ENCODE data around the gene SLC11A2. TPM values are rescaled to one million over a fixed set of nuclear protein-coding genes. Genes with fewer than 3 reads are reported as not detected.

SLC11A2 gene
- total and polyA plus RNA-seq, 12 donors, result 21.7 to 82.2 (median 49.7) TPM

DNA sequence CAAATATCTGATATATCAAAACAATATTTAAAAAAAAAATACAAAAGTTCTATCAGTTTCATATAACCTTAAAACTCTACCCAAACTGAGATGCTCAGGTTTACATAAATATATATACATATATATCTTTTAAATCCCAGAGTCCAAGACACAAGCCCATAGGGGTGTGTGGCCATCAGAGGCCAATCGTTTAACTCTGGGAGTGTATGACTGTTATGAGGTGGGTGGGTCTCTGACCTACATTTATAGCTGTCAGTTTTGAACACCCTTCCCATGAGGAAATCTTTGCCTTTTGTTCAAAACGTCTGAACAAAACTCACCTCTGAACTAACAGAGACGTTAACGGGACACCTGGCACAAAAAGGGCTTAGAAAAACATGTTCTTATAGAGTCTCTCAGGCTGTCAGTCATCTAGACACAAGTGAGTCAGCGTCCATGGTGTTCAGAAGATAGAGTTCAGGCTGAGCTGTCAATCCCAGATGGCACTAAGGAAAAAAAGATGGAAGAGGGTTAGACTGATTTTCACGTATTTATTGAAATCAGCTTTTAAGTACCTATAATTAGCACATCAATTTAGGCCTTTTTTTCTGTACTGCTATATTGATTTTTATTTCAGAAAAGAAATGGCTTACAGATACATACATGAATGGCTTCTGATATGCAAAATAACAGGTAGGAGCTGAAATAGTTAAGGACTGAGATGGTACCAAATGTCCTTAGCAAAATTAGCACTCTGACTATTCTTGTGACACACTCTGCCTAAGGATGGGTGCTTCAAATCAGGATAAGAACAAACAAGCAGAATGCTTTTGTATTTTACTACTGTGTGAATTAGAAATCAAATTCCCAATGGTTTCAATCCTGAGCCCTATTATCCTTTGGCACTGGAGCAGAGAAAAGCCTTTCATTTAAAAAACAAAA lies 44.6 kb downstream of the SLC11A2 start:
- peaks cover 19 to 24% of the 10 kb centered on the region in 2 donors for H3K4me1 ChIP-seq (replicated peaks in 1 of 2)
- 71 to 89% (median 82%) methylated on average over 6 of the region's 6 CpGs for WGBS, 4 donors
- H3K27me3 ChIP-seq, result no peaks in the 10 kb centered on the region
- TF ChIP-seq, protein P1, sequence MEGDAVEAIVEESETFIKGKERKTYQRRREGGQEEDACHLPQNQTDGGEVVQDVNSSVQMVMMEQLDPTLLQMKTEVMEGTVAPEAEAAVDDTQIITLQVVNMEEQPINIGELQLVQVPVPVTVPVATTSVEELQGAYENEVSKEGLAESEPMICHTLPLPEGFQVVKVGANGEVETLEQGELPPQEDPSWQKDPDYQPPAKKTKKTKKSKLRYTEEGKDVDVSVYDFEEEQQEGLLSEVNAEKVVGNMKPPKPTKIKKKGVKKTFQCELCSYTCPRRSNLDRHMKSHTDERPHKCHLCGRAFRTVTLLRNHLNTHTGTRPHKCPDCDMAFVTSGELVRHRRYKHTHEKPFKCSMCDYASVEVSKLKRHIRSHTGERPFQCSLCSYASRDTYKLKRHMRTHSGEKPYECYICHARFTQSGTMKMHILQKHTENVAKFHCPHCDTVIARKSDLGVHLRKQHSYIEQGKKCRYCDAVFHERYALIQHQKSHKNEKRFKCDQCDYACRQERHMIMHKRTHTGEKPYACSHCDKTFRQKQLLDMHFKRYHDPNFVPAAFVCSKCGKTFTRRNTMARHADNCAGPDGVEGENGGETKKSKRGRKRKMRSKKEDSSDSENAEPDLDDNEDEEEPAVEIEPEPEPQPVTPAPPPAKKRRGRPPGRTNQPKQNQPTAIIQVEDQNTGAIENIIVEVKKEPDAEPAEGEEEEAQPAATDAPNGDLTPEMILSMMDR (IDR thresholded peaks at IDR 0.05), result no peak
- no peaks in the 10 kb centered on the region for H3K9me3 ChIP-seq (replicated peaks in 1 of 3)
- no peak overlapping the region for H3K4me3 ChIP-seq
- DNase-seq, result no peak
- H3K27ac ChIP-seq, result no peak overlapping the region
- H3K36me3 ChIP-seq (replicated peaks in 1 of 2), result peaks cover 0 to 6% of the 10 kb centered on the region in 2 donors
- intact Hi-C loops (cut with DNase I), result loop anchor here in 1 of 2 donors (5.0 kb wide), 1 partner anchor 54 kb away; a partner anchor contains a TSS

DNA sequence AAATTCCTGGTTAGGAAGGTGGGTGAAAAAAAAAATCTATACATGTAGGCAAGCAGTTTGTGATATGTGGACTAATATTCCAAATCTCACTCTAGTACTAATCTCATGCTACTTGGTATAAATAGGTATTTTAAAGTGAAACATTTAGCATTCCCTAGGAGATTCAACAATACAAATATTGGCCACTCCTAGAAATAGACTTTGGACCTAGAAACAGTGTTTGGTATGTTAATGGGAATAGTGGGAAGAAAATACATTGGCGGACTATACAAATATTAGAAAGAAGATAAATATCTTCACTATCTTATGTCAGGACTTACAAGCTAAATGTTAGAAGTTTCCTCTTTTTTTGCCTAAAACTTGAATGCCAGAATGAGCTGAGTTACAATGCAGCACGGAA lies 45.6 kb downstream of the SLC11A2 start:
- WGBS, 4 donors, result 95 to 100% (median 96%) methylated on average over 2 of the region's 2 CpGs
- Histone ChIP-seq H3K36me3 (replicated peaks in 1 of 2) (peaks cover 0 to 6% of the 10 kb centered on the region in 2 donors), H3K4me3 (no peak overlapping the region), H3K27ac (no peak overlapping the region), H3K27me3 (no peaks in the 10 kb centered on the region), H3K9me3 (replicated peaks in 1 of 3) (no peaks in the 10 kb centered on the region), H3K4me1 (replicated peaks in 1 of 2) (peaks cover 13 to 14% of the 10 kb centered on the region in 2 donors)
- intact Hi-C loops (cut with DNase I), result loop anchor here in 1 of 2 donors (5.0 kb wide), 1 partner anchor 53 kb away; a partner anchor contains a TSS
- DNase-seq, result no peak
- TF ChIP-seq, protein P1 (IDR thresholded peaks at IDR 0.05), result no peak
- no peak for TF ChIP-seq POLR2A (IDR thresholded peaks at IDR 0.05)

DNA sequence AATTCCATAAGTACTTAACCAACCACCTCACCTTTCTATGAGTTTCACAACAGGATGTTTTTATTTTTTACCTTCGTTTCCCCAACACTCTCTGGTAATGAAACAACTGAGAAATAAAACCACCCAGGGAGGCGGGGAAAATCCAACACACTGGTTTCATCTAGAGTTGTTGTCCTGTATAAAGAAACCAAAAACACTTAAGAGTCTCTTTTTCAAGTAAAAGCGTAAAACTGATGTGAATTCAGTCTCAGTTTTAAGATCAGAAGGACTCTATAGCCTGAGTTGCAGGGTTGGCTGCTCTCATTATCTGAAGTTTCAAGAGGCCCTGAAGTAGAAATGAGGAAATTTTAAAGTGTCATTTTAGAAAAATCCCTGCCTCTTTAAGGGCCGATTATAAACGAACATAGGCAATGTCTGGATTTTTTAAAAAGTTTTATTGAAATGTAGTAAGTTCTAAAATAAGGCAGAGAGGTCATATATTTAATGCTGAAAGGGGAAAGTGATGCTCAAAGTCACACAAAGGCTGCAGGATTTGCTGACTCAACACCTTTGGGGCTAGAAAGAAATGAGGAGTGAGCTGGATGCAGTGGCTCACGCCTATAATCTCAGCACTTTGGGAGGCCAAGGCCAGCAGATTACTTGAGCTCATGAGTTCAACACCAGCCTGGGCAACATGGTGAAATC lies 46.7 kb downstream of the SLC11A2 start:
- TF ChIP-seq, protein P1 (IDR thresholded peaks at IDR 0.05), result no peak
- TF ChIP-seq POLR2A (IDR thresholded peaks at IDR 0.05), result no peak
- peaks cover 3% of the 10 kb centered on the region in 2 donors for H3K4me1 ChIP-seq (replicated peaks in 1 of 2)
- no peak overlapping the region for H3K27ac ChIP-seq
- H3K4me3 ChIP-seq, result no peak overlapping the region
- H3K9me3 ChIP-seq (replicated peaks in 1 of 3), result no peaks in the 10 kb centered on the region
- 80 to 85% (median 83%) methylated on average over 6 of the region's 6 CpGs for WGBS, 4 donors
- H3K36me3 ChIP-seq (replicated peaks in 1 of 2), result peaks cover 0 to 6% of the 10 kb centered on the region in 2 donors
- no peak for DNase-seq
- no peaks in the 10 kb centered on the region for H3K27me3 ChIP-seq
- intact Hi-C loops (cut with DNase I), result loop anchor here in 1 of 2 donors (5.0 kb wide), 1 partner anchor 52 kb away; a partner anchor contains a TSS

DNA sequence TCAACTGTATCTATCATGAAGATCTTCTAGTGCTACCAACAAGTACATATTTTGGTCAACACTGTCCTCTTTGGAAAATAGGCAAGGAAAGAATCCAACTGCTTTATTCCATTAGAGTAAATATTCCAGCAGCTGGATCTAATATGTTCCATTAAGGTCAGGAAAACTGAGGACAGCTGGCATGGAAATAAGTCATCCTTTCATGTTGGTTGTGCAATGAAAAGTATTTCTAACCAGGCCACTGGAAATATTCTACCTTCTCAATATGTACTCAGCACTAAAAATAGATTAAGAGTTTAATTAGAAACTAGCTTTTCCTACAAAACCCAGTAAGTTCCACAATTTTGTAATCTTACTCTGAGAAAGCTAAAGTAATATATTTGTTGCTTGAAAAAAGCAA lies 54.2 kb downstream of the SLC11A2 start:
- H3K36me3 ChIP-seq (replicated peaks in 1 of 2), result peaks cover 0 to 13% of the 10 kb centered on the region in 2 donors
- DNase-seq, result no peak
- H3K9me3 ChIP-seq (replicated peaks in 1 of 3), result no peaks in the 10 kb centered on the region
- no peak overlapping the region for H3K4me3 ChIP-seq
- no peaks in the 10 kb centered on the region for H3K27me3 ChIP-seq
- TF ChIP-seq, protein P1 (IDR thresholded peaks at IDR 0.05), result no peak
- no peak for TF ChIP-seq POLR2A (IDR thresholded peaks at IDR 0.05)
- intact Hi-C loops (cut with DNase I), result no loop called here
- no peak overlapping the region for H3K27ac ChIP-seq
- no peaks in the 10 kb centered on the region for H3K4me1 ChIP-seq (replicated peaks in 1 of 2)
